Stimulated activated naive CD8-positive, alpha-beta T cell treated with anti-CD3 and anti-CD28 coated beads, Interleukin-15, Interleukin-2, amounts not matched to agents 100 ng/mL and 50 ng/mL, for 24 hours (primary cell): Measurements from ENCODE around the gene CCDC157.

Experiments
- H3K27ac Mint-ChIP-seq: one replicate; pipeline ENCODE4 v1.8.0; 2021; ENCODE audit warnings: mild to moderate bottlenecking, mixed read lengths
- H3K27me3 Mint-ChIP-seq: one replicate; pipeline ENCODE4 v1.8.0; 2021; ENCODE audit warnings: mixed read lengths
- H3K36me3 Mint-ChIP-seq: one replicate; pipeline ENCODE4 v1.8.0; 2021; ENCODE audit warnings: low read depth, mixed read lengths
- H3K4me1 Mint-ChIP-seq: one replicate; pipeline ENCODE4 v1.8.0; 2021; ENCODE audit warnings: low read depth, mixed read lengths
- H3K4me3 Mint-ChIP-seq: one replicate; pipeline ENCODE4 v1.8.0; 2021; ENCODE audit warnings: mild to moderate bottlenecking, mixed read lengths
- H3K9me3 Mint-ChIP-seq: one replicate; pipeline ENCODE4 v1.8.0; 2021; ENCODE audit warnings: mixed read lengths

The CCDC157 gene

DNA sequence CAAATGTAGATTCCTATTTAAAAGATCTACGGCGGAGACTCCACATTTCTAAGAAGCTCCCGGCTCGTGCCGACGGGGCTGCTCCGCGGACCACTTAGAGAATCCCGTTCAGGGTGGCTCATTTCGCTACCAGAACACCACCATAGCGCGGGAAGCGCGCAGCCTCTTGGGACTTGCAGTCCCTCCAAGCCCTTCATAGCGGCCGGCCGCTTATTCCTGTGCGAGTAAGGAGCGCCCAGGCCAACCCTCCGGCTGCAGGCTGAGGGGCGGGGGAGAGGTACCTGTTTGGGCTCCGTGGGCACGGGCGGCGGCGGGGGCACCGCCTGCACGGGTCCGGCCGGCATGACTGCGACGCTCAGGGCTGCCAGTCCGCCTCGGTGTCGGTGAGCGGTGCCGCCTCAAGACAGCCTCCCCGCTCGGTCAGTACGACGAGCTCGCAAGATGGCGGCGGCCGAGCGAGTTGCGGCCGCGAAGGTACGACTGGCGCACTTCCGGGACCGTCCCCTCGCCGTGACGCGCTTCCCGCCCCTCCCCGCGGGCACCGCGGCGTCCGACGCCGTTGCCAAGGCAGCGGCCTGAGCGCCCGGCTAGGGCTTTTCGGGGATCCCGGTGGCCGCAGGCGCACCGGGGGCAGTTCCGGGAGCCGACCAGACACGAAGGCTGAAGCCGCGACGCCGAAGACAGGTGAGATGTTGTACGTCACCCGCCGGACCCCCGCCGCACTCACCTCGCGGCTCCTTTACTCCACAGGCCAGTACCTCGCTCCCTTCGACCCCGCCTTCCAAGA, at the start of gene CCDC157, which contains the start of gene SF3A1:
Gene CCDC157 (plus strand): TSS at position 559 of the 787 bp plus-strand sequence. CDS start 8,994 bp downstream, outside the sequence.
Gene SF3A1 (minus strand): TSS at position 446 of the 787 bp plus-strand sequence. CDS start 102 bp downstream, at position 344.
- H3K9me3 Mint-ChIP-seq, result no peaks in the 10 kb centered on the region
- H3K27ac Mint-ChIP-seq, result peak within 1 kb of the TSS; percentile 88
- H3K27me3 Mint-ChIP-seq, result no peaks in the 10 kb centered on the region
- H3K36me3 Mint-ChIP-seq, result peaks cover 36% of the 10 kb centered on the region
- H3K4me3 Mint-ChIP-seq, result peak within 1 kb of the TSS; percentile 96
- H3K4me1 Mint-ChIP-seq, result peaks cover 48% of the 10 kb centered on the region

DNA sequence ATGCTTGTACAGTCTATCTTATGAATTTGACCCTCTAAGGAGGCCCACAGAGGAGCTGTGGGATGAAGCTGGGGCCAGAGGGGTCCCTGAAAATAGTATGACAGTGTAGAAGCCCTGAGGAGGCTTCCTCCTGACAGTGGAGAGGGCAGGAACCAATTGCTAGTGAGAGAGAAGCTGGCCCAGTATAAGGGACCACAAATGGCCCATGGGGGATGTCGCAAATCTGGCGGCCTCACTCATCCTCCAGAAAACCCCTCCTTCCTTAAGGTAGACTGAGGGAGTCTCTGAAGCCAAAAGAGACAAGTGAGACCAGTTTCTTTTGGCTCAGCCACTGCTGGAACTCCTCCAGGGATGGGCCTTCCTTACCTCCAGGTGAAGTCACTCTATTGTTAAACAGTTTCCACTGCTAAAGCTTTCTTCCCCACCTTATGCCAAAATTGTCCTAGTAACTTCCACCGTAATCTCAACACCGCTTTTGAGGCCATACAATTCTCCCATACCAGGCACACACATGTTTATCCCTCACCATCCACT, 49.7 kb upstream of the CCDC157 start:
- Mint-ChIP-seq H3K27me3 (no peaks in the 10 kb centered on the region), H3K4me1 (peaks cover 98% of the 10 kb centered on the region), H3K27ac (peak overlapping the region; percentile 78), H3K9me3 (no peaks in the 10 kb centered on the region), H3K36me3 (no peaks in the 10 kb centered on the region), H3K4me3 (peak overlapping the region; percentile 70)

DNA sequence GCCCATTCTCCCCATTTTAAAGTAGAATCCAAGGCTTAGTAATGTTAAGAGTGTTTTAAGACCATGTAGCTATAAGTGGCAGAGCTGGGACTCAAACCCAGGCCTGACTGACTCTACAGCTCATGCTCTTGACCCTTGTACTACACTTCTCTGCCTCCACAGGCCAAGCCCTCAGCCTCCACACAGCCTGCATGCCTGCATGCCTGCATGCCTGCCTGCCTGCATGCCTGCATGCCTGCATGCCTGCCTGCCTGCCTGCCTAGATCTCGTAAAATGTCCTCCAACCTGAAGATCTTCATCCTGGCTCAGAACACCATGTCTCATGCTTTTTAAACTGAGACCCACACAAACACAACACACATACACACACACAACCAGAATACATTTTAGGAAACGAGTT, 48.7 kb upstream of the CCDC157 start:
- no peak overlapping the region for H3K4me3 Mint-ChIP-seq
- H3K27ac Mint-ChIP-seq, result peak overlapping the region; percentile 84
- peaks cover 98% of the 10 kb centered on the region for H3K4me1 Mint-ChIP-seq

DNA sequence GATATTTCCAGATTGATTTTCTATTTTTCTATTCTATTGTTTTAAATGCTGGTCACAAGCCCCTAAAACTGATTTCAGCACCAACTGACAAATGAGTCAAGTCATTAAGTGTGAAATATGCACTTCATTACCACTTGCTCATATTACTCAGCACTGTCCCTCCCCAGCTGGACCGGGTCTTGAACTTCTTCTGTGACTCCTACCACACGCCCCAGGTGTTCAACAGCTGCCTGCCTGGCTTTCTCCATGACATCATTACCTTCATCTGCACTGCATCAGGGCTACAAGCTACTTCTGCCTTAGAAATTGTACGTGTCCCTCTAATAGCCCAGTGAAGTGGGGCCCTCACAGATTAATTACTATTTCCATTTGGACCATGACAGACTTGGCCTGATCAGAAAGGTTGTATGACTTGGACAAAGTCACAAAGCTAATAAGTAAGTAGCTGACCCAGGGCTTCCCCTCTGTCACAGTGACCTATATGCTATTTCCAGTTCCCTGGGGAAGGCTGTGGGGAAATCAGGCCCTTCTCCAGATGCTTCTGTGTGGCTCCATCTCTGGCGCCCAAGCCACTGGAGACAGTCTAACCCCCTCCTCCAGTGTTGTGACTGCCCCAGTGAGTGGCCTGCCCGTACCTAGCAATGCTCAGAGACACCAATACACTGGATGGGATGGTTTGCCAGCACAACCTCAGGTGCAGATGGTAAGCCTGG, 48.1 kb upstream of the CCDC157 start:
- peak overlapping the region; percentile 84 for H3K27ac Mint-ChIP-seq
- H3K4me1 Mint-ChIP-seq, result peaks cover 98% of the 10 kb centered on the region
- H3K9me3 Mint-ChIP-seq, result no peaks in the 10 kb centered on the region
- no peak overlapping the region for H3K4me3 Mint-ChIP-seq
- H3K27me3 Mint-ChIP-seq, result no peaks in the 10 kb centered on the region
- peaks cover 6% of the 10 kb centered on the region for H3K36me3 Mint-ChIP-seq

More for the DNA sequence above, 48.7 kb upstream of the CCDC157 start:
- Mint-ChIP-seq H3K36me3 (peaks cover 6% of the 10 kb centered on the region), H3K27me3 (no peaks in the 10 kb centered on the region), H3K9me3 (no peaks in the 10 kb centered on the region)

DNA sequence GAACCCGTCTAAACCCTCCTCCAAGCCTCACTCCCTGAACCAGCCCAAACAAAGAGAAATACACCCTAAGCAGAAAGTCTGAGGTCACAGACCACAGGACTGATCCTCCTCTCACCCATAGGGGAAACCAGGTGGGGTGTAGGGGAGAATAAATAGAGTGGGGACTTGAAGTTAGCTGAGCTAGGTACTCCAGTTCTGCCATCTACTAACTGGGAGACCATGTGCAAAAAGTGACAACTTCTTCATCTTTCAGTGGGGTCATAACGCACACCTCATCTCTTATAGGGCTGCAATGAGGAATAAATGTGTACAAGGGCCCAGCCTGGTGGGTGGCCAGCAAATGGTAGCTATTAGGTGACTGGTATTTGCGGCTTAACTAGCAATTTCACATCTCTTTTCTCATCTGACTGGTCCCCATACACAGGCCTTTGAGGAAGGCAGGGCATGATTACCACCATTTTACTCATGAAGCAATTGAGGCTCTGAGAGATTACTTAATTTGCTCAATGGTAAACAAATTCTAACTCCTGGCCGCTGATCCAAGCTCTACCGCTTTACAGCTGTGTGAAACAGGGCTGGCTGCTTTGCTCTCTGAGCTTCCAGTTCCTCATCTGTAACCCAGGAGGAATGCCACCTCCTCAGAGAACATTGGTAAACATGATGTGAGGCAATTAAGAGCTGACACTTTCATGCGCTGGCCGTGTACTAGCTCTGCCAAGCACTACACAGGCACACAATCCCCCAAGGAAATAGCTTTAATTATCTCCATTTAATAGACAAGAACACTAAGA, 46.7 kb upstream of the CCDC157 start:
- Mint-ChIP-seq H3K27ac (peak overlapping the region; percentile 84), H3K4me1 (peaks cover 98% of the 10 kb centered on the region), H3K36me3 (peaks cover 6% of the 10 kb centered on the region), H3K9me3 (no peaks in the 10 kb centered on the region), H3K27me3 (no peaks in the 10 kb centered on the region), H3K4me3 (peak overlapping the region; percentile 2)

DNA sequence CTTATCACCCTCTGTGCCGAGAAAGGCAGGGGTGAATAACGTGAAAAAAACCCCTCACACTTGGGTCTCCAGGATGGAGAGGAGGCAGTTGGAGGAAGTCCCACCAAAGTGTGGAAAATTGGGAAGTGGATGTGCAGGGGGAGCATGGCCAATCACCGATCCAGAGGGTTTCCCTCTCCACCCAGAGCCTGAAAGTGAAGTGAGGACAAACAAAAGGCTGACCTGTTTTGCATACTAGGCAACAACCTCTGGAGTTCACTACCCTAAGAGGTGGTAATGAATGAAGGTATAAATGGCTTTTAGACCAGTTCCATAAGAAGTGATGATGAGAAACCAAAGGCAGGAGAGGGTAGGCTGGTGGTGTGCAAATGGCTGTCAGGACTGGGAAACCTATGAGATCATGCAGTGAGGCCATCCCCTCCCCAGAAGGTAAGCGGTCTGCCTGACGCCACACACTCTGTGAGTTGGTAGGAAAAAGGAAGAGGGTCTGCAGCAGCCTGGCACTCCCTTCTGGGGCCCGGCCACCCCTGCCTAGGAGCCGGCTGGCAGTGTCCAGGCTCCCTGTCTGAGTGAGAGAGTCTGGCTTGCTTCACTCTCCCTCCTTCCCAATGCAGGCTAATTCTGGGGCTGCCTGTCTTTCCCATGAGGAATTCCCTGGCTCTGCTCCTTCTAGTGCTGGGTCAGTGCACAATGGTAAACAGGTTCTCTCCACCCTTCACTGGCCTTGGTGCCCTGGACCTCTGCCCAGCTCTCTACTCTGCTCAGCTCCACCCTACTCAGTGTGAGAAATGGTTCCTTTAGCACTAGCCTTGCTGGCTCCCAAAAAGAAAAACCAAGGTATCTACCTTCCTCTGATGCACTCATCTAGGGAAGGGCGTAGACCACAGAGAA, 45.7 kb upstream of the CCDC157 start:
- Mint-ChIP-seq H3K4me3 (peak overlapping the region; percentile 2), H3K4me1 (peaks cover 98% of the 10 kb centered on the region), H3K27me3 (no peaks in the 10 kb centered on the region), H3K27ac (peak overlapping the region; percentile 84), H3K36me3 (peaks cover 9% of the 10 kb centered on the region), H3K9me3 (no peaks in the 10 kb centered on the region)

DNA sequence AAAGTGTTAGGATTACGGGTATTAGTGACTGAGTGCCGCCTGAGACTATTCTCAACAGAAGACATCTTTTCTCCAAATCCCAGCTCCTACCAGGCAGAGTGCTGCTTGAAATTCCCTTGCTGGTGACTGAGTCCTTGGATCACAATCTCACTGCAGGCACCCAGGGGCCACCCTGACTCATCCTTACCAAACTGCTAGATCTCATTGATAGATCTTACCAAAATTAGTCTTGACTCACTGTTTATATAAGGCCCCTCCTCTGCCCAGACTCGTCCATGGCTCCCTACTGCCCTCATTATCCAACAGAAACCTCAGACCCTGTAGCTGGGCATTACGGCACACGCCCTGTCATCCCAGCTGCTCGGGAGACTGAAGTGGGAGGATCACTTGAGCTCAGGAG, 44.8 kb upstream of the CCDC157 start:
- peaks cover 11% of the 10 kb centered on the region for H3K36me3 Mint-ChIP-seq
- no peaks in the 10 kb centered on the region for H3K9me3 Mint-ChIP-seq
- H3K27me3 Mint-ChIP-seq, result no peaks in the 10 kb centered on the region
- H3K4me3 Mint-ChIP-seq, result no peak overlapping the region
- peak overlapping the region; percentile 78 for H3K27ac Mint-ChIP-seq
- H3K4me1 Mint-ChIP-seq, result peaks cover 96% of the 10 kb centered on the region

DNA sequence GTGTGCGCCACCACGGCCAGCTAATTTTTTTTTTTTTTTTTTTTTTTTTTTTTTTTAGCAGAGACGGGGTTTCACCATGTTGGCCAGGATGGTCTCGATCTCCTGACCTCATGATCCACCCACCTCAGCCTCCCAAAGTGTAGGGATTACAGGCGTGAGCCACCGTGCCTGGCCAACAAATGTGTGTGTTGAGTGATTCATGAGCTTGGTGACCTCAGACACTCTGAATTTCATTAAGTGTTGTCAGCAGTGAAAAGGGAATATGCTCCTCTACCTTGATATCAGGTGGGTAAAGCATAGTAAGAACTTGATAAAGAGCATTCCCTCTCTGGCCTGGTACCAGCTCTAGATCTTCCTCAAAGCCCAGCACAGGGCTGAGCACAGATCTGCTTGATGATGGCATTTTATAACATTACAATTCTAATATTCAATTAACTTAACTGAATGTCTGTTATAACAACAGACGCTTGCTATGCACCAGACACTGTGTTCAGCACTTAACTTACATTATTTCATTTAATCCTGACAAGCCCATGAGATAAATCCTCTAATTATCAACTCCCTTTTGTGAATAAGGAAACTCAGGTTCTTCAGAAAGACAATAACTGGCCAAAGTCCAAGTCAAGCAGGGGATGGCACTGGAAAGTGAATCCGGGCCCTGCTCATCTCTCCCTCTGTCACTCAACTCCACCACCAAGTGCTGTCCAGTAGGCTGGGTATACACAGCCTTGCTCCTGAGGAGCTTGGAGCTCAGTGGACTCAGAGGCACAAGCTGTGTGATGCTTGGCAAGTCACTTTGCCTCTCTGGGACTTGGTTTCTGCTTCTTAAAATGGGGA, 43.1 kb upstream of the CCDC157 start:
- Mint-ChIP-seq H3K4me1 (peaks cover 98% of the 10 kb centered on the region), H3K27me3 (no peaks in the 10 kb centered on the region), H3K36me3 (peaks cover 11% of the 10 kb centered on the region), H3K4me3 (peak overlapping the region; percentile 9), H3K27ac (peak overlapping the region; percentile 86), H3K9me3 (no peaks in the 10 kb centered on the region)

DNA sequence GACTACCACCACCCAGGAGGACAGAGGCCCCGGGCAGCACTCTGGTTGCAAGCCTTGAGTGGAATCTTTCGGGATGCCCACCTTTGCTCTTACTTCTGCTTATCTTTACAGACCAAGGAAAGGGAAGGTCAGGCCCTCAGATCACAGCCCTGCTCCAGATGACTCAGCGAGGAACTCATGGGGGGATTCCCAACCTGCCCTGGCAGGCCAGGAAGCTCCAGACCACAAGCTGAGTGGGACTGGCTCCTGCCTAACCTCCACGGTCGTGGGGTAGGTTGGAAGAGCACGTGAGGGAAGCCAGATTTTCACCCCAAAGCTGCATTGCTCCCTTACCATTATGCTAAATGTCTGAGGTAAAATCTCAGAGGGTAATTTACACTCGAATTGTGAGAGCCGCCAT, 41.9 kb upstream of the CCDC157 start:
- Mint-ChIP-seq H3K27ac (peak overlapping the region; percentile 81), H3K27me3 (no peaks in the 10 kb centered on the region), H3K4me1 (peaks cover 98% of the 10 kb centered on the region), H3K36me3 (peaks cover 11% of the 10 kb centered on the region), H3K9me3 (no peaks in the 10 kb centered on the region), H3K4me3 (peak overlapping the region; percentile 45)

DNA sequence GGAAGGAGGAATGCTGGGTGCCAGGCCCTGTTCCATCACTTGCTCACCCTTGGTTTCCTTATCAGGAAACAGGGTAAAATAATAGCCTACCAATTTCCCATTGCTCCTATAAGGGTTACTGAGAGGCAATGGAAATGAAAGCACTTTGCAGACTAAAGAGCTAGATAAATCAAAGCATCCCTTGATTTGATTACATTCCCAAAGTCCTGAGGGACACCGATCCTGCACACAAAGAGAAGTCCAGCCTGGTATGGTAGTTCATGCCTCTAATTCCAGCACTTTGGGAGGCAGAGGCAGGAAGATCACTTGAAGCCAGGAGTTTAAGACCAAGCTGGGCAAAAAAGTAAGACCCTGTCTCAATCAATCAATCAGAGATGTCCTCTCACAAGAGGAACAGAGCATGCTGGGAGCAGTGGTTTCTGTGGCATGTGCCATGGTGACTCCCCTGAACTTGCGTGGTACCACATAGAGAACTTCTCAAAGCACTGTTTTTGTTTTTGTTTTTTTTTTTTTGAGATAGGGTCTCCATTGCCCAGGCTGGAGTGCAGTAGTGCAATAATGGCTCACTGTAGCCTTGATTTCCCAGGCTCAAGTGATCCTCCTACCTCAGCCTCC, 40.7 kb upstream of the CCDC157 start:
- Mint-ChIP-seq H3K4me3 (no peak overlapping the region), H3K36me3 (peaks cover 11% of the 10 kb centered on the region), H3K27me3 (no peaks in the 10 kb centered on the region), H3K27ac (peak overlapping the region; percentile 81), H3K4me1 (peaks cover 96% of the 10 kb centered on the region), H3K9me3 (no peaks in the 10 kb centered on the region)

DNA sequence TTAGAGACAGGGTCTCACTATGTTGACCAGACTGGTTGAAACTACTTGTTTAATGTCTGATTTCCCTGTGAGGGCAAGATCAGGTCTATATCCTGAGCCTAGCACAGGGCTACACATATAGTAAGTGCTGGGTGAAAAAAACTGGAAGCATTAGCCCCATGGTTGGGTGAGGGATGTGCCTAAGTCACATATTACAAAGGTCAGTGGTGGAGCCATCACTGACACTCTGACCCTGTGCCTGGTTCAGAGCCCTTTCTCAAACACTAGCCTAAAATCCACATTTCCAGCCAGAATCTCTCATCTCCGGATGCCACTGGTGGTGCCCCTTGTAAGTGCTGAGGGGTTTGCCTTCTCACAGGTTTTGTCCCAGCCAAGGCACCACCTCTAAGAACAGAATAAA, 39.0 kb upstream of the CCDC157 start:
- no peaks in the 10 kb centered on the region for H3K9me3 Mint-ChIP-seq
- H3K4me3 Mint-ChIP-seq, result no peak overlapping the region
- H3K27me3 Mint-ChIP-seq, result no peaks in the 10 kb centered on the region
- peaks cover 7% of the 10 kb centered on the region for H3K36me3 Mint-ChIP-seq
- H3K27ac Mint-ChIP-seq, result no peak overlapping the region
- peaks cover 91% of the 10 kb centered on the region for H3K4me1 Mint-ChIP-seq

DNA sequence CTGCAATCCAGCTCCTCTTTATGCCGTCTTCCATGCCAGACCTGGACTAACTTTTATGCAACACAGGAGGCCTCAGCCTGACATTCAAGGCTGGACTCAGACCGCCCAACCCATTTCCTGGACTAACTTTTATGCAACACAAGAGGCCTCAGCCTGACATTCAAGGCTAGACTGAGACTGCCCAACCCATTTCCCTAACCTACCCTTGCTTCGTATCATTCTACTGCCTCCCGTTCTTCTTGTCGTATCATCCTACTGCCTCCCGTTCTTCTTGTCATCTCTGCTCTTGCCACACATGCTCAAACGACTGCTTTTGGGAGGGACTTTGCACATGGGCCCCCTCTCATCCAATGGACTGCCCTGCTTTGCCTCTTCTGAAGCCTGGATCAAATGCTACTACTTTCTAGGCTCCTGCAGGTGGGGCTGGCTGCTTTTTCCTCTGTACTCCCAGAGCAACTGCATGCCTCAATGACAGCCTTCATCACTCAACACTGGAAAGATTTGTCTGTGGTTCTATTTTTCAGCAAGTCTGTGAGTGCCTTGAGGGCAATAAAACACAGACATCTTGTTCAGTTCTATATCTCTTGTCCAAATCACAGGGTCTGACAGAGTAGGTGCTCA, 37.9 kb upstream of the CCDC157 start:
- no peaks in the 10 kb centered on the region for H3K9me3 Mint-ChIP-seq
- peaks cover 90% of the 10 kb centered on the region for H3K4me1 Mint-ChIP-seq
- H3K36me3 Mint-ChIP-seq, result peaks cover 10% of the 10 kb centered on the region
- no peaks in the 10 kb centered on the region for H3K27me3 Mint-ChIP-seq
- H3K27ac Mint-ChIP-seq, result peak overlapping the region; percentile 59
- H3K4me3 Mint-ChIP-seq, result no peak overlapping the region
